ENCODE measurements around the gene ZFYVE28.
"Not testable (repeated sequence)": the region's sequence is repeated elsewhere in the genome, so short reads cannot be mapped to it uniquely, and the experiment has no call there.

Gene ZFYVE28

DNA sequence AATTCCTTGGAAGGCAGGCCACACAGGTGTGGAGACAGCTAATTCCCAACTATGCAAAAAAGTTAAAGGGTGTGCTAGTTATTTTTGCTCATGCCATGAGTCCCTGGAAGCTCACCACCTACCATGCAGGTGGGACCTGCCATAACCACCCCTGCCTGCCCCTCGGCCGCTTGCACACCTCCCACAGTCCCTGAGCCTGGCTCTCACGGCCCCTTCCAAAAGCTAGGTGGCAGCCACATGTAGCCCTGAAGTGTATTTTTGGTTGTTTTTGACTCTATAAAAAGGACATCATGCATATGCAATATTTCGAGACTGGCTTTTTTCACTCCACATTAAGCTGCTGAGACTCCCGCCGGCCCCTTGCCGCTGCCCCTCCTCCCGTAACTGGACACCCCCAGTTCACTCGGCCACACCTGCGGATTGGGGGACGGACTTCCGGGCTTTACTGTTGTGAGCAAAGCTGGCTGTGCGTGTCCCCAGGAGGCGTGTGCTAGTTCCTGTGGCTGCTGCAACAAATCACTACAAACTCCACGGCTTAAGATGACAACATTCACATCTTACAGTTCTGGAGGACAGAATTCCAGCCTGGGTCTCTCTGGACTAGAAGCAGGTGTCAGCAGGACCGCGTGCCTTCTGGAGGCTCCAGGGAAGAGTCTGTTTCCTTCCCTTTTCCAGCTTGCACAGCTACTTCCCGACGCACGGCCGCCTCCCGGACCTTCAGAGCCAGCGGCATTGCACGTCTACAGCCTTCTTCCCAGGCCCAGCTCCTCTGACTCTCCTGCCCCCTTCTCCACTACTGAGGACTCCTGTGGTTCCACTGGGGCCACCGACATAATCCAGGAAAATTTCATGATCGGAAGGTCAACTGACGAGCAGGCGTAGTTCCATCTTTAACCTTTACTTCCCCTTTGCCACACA is 24.8 kb downstream of the ZFYVE28 start:
- FAIRE-seq (peak; percentile 26), DNase-seq (ENCODE audit: insufficient read length, low spot score) (no peak)

DNA sequence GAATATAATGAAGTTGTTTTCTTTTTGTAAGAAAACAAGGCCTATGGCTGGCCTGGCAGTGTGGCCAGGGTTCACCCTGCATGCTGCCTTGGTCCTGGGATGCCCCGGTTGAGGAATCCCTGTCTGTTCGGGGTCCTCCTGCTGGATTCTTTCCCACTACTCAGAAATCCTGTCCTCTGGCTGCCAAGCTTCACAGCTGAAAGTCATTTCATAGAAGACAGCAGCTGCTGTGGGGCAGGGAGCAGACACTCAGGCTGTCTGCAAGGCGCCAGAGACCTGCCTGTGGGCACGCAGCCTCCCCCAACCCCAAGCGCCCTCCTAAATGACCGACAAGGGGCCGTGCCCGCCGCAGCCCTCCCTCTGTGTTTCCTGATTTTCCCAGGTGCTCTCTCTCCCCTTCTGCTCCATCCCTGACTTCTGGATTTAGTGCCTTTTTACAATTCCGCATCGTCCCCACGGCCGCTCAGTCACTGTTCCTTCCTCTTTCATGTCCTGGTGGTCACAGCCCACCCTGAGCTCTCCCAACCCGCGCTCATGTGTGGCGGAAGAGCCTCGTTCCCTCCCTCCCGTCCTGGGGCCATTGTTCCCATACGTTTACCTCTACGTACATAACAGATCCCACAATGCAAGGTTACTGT is 27.5 kb downstream of the ZFYVE28 start:
- DNase-seq (ENCODE audit: insufficient read length, low spot score) (no peak), FAIRE-seq (no peak)

DNA sequence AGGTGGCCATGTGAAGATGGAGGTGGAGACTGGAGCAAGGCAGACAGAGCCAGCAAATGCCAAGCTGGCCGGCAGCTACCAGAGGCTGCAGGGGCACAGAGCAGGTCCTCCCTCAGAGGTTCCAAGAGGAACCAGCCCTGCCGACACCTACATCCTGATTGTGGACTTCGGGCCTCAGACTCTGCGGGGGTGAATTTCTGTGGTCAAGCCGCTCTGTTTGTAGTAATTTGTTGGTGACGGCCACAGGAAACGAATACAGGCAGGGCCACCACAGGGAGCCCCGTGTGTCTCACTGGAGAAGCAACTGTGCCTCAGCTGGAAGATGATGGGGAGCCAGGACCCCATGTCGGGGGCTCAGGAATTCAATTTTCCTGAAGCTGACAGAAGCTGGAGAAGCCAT is 28.3 kb downstream of the ZFYVE28 start:
- no peak for DNase-seq (ENCODE audit: insufficient read length, low spot score)
- no peak for FAIRE-seq

DNA sequence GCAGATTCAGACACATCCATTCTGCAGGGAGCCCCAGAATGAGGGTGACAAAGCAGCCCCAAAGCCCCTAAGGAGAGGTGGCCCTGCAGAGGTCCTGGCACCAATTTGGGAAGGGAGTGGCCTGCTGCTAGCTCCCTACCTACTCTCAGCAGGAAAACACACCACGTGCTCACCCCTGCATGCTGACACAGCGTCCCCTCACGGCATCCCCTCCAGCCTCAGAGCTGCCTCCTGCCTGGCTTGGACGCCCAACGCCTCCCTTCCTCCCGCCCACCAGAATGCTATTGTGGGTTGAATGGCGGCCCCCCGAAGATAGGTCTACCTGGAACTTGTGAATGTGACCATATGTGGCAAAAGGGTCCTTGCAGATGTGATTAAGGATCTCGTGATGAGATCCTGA is 28.8 kb downstream of the ZFYVE28 start:
- FAIRE-seq (no peak), DNase-seq (ENCODE audit: insufficient read length, low spot score) (no peak)

DNA sequence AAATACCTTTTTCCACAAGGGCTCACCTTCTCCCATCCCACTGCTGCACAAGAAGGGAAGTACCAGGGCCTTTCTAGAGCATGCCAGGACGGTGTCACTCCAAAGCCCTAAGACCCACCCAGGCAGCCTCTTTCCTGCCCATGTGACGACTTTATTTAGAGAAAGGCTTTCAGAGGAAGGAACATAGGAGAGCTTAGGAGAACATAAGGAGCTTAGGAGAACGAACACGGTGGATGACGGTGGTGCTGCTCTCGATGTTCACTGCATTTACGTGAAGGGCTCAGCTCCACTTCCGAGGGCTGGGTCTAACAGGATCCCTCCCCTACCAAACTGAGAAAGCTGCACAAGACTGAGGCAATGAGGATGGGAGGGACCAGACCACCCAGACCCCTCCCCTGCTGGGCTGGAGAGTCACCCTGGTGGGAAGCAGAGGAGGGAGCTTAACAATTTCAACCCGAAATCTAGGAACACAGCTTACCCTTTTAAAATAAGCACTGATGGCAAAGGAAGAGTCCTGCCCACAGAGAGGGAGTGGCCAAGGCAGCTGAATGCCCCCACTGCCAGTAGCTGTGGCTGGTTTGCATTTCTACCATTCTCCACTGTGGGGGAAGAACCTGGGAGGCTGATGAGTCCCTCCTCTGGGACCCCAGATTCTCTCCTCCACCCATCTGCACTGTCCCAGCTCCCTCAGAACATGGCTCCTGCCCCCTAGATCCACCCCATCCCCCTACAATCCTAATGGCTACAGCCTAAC is 29.8 kb downstream of the ZFYVE28 start:
- FAIRE-seq (no peak), DNase-seq (ENCODE audit: insufficient read length, low spot score) (no peak)

DNA sequence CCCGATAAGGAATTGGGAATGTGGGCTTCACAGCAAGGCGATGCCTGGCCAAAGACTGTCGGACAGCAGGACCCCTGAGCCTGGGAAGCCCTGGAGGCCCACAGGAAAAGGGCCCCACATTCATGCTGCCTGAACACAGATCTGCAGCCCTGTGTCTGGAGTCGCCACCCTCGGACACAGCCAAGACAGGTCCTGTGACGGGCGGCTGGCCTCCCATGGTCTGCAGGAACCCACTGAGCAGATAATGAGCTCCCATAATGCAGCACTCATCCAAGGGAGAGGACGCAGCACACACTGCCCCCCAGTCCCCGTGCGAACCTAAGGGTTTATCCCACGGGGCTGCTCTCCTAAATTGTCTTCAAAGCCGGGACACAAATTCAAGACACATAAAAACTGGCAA is 30.6 kb downstream of the ZFYVE28 start:
- FAIRE-seq (no peak), DNase-seq (ENCODE audit: insufficient read length, low spot score) (no peak)

DNA sequence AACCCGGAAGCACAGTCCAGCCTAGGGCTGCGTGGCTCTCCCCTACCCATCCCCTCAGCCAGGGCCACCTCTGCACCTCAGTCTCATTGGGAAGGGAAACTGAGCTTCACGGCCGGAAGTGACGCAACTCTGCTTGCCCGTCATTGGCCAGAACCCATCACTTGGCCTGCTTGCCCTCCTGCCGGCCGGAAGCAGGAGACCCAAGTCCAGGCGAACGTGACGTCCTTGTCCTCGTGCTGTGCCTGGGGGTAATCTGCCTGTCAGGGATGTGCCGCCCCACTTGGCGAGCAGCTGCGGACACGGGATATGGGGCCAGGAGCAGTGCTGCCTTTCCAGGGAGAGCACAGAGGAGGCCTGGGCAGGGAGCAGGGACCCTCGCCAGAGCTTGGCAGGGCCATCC is 31.2 kb downstream of the ZFYVE28 start:
- no peak for FAIRE-seq
- no peak for DNase-seq (ENCODE audit: insufficient read length, low spot score)

DNA sequence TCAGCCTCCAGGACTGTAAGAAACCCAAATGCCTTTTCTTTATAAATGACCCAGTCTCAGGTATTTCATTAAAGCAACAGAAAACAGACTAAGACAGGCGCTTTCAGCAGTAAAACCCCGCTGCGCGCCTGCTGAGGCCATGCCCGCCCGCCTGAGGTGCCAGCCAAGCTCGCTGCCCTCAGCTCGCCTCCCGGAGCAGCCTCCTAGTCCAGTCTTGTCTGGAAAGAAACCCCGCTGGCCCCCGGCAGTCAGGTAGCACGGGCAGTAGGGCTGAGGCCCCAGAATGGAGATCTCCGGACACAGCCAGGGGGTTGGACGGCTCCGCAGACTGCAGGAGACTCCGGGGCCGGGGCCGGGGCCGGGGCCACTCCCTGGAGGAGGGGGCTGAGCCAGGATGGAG is 31.7 kb downstream of the ZFYVE28 start:
- no peak for FAIRE-seq

DNA sequence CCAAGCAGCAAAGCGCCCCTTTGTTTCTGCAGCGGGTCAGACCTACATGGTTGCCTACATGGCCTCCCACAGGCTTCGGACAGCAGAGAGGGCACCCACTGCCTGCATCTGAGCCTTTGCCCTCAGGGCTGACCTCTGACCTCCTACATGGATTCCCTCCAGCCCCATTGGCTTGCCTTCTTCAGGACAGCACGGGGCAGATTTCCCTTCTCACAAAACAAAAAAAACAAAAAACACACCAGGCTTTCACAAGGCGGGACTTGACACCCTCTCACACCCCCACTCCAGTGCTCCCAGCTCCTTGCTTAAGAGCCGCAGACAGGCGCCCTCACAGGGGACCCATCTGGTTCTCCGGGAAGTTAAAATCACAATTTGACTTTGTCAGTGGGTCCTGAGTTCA is 32.9 kb downstream of the ZFYVE28 start:
- DNase-seq (ENCODE audit: insufficient read length, low spot score) (no peak), FAIRE-seq (no peak)

More for the DNA sequence above, 31.7 kb downstream of the ZFYVE28 start:
- no peak for DNase-seq (ENCODE audit: insufficient read length, low spot score)

DNA sequence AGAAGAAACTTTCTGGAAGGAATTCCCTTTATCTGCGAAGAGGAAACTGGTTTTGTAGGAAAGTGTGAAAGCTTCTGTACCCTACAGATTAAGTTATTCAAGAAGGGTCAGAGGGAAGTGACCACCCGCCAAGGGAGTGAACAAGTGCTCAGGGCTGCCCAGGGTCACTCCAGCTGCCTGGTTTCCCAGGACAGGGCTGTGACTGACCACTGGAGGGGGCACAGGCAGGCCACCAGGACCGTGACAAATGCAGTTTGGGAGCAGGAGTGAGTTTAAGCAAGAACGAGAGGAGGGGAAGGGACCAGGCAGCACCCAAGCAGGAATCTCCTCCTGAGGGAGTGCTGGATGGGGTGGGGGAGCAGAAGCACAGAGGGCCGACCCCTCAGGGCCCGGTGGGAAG is 34.2 kb downstream of the ZFYVE28 start:
- FAIRE-seq (no peak), DNase-seq (ENCODE audit: insufficient read length, low spot score) (no peak)

DNA sequence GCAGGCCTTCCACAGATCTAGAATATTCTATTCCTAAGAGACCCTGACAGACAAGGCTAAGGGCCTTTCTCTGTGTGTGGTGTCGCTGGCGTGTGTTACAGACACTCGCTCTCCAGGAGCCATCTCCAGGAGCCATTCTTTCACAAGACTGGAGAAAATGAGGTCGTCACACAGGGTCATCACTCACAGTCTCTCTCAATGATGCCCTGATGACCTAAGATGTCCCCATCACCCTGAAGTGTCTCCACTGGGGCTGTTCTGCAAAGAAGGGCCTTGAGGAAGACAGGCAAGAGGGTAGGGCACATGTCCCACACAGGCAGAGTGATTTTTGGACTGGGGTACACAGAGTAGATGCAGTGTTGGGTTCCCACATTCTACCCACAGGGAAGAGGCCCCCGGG is 34.7 kb downstream of the ZFYVE28 start:
- FAIRE-seq (no peak), DNase-seq (ENCODE audit: insufficient read length, low spot score) (no peak)

DNA sequence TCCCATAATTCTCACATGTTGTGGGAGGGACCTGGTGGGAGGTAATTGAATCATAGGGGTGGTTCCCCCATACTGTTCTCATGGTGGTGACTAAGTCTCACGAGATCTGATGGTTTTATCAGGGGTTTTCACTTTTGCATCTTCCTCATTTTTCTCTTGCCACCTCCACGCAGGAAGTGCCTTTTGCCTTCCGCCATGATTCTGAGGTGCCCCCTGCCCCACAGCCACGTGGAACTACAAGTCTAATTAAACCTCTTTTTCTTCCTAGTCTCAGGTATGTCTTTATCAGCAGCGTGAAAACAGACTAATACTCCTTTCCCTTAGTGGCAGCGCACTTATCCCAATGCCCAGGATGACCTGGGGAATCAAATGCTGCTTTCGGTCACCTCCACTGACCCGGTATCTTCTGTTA is 35.2 kb downstream of the ZFYVE28 start:
- FAIRE-seq; DNase-seq (ENCODE audit: insufficient read length, low spot score): not testable (repeated sequence)

DNA sequence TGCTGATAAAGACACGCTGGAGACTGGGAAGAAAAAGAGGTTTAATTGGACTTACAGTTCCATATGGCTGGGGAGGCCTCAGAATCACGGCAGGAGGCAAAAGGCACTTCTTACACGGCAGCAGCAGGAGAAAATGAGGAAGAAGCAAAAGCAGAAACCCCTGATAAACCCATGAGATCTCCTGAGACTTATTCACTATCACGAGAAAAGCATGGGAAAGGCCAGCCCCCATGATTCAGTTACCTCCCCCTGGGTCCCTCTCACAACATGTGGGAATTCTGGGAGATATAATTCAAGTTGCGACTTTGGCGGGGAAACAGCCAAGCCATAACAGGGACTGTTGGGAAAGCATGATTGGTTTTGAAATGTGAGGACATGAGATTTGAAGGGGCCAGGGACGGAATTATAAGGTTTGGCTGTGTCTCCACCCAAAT is 35.7 kb downstream of the ZFYVE28 start:
- not testable (repeated sequence) for FAIRE-seq; DNase-seq (ENCODE audit: insufficient read length, low spot score)

DNA sequence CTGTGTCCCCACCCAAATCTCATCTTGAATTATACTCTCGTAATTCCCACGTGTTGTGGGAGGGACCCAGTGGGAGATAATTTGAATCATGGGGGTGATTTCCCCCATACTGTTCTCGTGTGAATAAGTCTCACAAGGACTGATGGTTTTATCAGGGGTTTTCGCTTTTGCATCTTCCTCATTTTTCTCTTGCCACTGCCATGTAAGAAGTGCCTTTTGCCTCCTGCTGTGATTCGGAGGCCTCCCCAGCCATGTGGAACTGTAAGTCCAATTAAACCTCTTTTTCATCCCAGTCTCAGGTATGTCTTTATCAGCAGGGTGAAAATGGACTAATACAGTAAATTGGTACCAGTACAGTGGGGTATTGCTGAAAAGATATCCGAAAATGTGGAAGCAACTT is 37.9 kb downstream of the ZFYVE28 start:
- FAIRE-seq; DNase-seq (ENCODE audit: insufficient read length, low spot score): not testable (repeated sequence)

DNA sequence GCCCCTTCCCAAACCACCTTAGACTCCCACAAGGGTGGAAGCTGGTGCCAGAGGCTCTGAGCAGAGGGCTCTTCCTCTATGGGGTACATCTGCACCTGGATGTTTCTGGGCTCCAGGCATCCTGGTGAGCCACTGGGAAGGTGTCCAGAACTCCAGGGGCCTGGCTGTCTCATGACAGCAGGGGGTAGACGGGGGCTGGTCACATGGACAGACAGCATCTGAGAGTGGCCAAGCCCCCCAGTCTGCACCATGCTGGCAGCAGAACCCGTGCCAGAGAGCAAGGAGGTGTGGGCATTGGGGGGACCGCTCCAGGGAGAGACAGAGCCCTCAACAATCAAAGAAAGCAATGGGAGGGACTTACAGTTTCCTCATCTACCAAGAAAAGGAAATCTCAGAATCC is 39.5 kb downstream of the ZFYVE28 start:
- FAIRE-seq: no peak
- DNase-seq (ENCODE audit: insufficient read length, low spot score): no peak

DNA sequence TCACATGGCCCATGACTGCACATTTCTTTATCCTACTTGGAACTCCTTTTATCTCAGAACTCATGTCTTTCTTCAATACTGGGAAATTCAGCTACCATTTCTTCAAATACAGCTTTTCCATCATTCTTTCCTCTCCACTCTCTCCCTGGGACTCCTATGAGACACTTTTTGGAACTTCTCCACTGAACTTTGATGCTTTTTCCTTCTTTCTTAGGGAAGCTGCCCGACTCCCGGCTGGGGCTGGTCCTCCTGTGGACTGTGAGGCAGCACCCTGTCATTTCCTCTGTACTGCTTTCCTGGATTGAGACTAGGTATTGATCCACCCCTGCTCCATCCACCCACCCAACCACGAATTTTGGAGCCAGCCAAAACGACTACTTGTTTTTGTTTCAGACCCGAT is 40.0 kb downstream of the ZFYVE28 start:
- FAIRE-seq: no peak

DNA sequence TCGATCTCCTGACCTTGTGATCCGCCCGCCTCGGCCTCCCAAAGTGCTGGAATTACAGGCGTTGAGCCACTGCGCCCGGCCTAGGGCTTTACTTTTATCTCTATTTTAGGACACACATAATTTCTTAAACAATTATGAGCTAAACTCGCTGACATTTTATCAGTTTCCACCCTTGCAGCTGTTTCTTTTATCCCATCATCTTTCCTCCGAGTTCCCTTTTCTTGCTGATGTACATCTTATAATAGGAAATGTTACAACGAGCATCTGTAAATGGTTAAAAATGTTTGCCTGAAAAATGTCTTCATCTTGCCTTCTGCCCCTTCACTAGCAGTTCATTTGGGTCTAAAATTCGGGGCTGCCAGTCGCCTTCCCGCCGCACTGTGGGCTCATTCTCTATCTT is 41.2 kb downstream of the ZFYVE28 start:
- FAIRE-seq: no peak
- no peak for DNase-seq (ENCODE audit: insufficient read length, low spot score)

More for the DNA sequence above, 40.0 kb downstream of the ZFYVE28 start:
- DNase-seq (ENCODE audit: insufficient read length, low spot score): no peak

DNA sequence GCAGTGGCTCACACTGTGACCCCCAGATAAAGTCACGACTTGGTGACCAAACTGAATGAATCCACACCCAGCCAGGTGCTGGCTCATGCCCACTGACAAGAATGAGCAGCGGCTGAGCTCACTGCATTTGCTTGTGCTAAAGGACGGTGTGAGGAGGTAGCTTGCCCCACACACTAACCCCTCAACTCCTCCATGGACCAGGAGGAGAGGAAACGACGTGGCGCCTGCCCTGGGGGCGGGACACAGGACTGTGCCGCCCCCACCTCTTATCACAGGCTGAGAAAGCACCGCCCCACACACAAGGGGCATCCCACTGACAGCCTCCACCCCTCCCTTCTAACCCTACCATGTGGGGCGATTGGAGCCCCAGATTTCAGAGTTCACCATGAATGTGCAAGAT is 43.0 kb downstream of the ZFYVE28 start:
- no peak for FAIRE-seq
- no peak for DNase-seq (ENCODE audit: insufficient read length, low spot score)

DNA sequence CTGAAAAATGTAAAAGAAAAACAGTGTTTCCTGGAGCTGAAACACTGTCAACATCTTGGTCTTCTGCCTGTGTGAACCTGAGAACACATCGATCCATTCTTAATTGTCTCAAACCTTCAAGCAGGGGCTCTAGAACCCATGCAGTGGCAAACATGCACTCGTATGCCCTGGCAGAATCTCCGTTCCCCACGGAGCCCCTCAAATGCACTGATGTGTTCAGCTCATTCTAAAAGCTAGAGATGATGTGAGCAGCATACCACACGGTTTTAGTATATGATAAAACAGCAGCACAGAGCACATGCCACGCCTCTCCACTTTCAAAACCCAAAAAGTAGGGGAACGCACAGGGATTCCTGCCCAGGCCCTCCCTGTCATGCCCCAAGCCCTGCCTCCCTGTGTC is 44.9 kb downstream of the ZFYVE28 start:
- no peak for DNase-seq (ENCODE audit: insufficient read length, low spot score)
- FAIRE-seq: no peak

DNA sequence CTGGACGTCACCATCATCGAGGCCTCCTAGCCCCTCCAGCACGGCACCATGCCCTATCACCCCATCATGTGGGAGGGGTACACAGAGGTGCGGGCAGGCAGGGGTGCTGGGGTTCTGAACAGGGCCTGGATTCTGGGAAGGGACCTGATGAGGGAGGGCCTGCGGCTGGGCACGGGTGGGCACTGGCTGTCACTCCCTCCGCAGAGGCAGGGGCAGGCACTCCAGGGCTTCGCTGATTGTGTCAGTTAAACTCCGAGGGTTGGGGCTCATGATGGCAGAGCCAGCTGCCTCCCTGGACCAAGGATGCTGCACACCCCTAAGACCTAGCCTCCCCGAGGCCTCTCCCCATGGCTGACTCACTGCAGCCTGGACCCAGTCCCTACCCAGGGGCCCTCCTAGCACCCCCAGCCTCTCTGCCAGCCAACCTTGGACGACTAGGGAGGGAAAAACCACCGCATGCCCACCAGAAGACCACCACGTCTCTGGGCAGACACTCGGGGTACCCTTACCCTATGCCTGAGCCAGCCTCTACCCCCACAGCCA is 45.9 kb downstream of the ZFYVE28 start:
- FAIRE-seq: no peak

More for the DNA sequence above, 45.9 kb downstream of the ZFYVE28 start:
- DNase-seq (ENCODE audit: insufficient read length, low spot score): no peak

Data from GM19239 (cell line).